NOMO-1 (cell line): ENCODE results near the gene ALDOB.
A peak's percentile ranks its signal among the peaks of the same experiment; 100 is the strongest.

Experiments
- DNase-seq, 2 experiments: peaks; one replicate each; lab custom pipeline; 2025; ENCODE audit not compliant: unreplicated experiment in 2 of 2; lab: John Stamatoyannopoulos, UW

The ALDOB gene

DNA sequence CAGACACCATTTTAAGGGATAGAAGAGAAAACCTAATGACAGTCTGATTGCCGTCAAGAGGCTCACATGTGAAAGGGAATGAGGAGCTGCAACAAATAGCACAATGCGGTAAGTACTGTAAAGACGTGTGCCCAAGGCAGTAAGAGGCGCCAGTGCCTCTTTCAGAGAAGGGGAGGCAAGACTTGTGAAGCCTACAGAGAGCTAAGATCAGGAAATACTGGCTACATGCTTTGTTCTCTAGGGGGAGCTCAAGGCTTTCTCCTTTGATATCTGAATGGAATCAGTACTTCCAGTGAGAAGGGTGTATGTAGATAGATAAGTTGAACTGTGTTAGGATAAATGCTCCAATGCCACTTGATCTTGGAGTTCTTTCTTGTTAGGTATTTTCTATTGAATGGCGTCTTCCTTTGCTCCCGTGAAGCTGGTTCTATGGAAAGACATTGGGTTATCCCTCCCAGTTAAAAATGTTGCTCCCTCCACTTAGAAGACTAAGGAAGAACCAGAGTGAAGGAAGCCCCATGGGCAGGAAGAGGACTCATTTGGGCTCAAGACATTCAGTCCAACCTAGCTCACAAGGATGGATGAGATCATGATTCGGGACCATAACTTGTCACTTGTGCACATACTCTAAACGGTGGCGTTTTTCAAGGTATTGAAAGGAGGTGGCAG, 23.5 kb upstream of the ALDOB start:
- peak; percentile 40 to 56 for DNase-seq

DNA sequence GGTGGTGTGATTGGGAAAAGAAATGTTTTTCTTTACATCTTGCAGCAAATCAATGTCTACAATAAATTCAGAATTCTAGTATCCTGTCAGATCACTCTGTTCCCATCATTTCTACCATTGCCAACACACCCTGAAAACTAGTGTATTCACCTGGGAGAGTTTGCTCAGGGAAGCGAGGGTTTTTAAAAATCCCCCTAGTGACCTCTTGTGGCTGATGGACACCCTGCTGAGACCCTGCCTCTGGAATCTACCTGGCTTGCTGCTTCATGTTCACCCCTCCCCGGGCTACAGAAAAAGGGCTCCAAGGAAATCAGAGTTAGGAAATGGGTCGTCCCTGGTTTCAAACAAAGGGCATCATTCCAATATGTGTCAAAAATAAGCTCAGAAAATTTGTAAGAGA, 21.4 kb upstream of the ALDOB start:
- no peak for DNase-seq

DNA sequence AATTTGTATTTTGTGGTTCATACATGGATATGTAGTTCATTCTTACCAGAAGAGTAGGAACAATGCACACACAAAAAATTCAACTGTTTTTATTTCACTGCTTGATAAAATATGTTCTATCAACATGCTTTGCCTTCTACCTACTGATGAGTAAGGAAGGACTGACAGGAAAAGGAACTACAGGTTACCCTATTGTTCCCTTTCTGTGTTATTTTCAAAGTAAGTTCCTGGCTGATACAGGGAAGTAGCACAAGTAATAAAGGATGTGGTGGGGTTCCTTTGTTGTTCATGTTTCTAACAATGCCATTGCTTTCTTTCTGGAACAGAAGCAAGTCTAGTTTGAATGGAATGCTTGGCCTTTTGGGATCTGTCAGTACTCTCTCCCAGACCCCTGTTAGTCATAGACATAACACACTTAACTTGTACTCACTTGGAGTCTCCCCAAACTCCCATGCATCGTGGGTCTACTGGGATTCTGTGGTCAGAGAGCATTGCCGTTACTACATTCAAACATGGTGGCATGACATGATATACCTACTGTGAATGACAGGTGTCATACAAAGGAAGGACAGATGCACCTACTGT, 20.2 kb upstream of the ALDOB start:
- peak in 1 of 2 experiments; percentile 4 for DNase-seq

DNA sequence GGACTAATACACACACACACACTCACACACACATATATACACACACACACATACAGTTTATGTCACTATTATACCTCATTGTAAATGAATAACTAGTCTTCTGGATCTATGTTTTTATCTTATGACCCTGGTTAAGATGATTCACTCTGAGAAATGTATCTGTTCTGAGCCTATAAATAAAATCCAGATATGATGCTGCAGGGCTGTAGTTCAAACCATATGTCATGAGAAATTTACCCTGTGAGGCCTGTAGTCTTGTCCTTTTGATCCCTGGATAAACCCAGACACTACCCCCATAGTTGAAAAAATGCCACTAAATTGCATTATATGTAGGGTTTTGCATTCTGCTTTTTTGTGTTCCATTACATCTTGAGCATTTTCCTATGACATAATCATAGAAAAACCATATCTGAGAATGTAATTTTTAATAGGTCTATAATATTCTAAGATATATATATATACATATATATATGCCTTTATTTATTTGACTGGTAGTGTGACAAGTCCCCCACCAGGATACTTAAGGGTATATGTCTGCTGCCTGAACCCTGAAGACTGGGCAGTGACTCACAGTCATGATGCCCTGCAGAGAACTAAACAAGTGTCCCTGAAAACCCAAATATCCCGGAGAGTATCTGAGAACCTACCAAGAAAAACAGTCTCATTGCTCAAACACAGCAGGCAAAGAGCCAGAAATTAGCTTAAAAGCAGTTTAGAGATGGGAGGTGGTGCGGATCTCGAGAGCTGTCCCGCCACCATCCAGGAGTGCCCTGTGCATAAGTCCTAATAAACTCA, 18.4 kb upstream of the ALDOB start:
- no peak for DNase-seq

DNA sequence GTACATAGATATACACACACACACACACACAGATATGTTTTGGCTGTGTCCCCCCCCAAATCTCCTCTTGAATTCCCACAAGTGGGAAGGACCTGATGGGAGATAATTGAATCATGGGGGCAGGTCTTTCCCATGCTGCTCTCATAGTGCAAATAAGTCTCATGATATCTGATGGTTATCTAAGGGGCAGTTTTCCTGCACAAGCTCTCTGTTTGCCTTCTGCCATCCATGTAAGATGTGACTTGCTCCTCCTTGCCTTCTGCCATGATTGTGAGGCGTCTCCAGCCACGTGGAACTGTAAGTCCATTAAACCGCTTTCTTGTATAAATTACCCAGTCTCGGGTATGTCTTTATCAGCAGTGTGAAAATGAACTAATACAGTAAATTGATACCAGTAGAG, 15.9 kb upstream of the ALDOB start:
- DNase-seq: no peak

DNA sequence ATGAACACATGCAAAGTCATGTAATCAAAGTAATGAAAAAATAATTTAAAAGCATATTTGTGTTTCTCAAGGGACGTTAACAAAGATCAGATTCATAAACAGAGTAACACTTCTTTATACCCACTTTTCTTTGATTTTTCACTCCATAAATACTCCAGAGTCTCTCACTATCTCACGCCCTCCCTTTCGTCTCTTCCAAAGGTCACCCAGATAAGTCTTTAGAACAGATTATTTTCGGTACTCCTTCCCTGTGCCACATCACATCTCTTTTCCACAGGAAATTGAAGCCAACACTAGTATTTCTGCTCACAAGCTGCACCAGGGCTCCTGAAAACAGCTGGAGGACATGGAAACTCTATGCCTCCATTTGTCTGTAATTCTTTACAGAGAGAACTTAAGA, 15.4 kb upstream of the ALDOB start:
- no peak for DNase-seq

DNA sequence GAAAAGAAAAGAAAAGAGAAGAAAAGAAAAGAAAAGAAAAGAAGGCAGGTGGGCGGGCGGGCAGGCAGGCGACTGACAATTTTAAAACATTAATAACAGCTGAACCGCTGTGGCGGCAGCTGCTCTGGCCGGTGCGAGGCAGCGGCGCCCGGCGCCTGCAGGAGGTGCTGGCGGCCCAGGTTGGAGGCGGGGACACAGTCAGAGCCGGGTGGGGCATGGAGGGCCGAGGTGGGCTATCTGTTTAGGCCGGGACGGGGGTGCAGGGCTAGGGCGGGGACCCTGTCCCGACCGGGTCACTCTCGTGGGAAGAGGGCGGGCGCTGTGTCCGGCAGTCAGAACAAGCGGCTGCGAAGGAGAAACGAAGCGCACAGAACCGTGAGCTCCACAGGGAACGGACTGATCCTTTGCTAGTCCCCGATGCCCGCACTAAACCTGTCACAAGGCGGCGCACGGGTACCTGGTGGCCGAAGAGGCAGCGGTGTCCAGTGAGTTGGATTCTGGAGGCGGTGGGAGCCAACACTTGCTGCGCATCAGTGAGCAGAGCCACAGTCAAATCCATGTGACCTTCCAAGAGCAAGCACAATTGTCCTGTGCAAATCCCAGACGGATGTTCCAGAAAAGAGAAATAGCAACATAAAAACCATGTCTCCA, 13.6 kb upstream of the ALDOB start:
- peak; percentile 68 to 75 for DNase-seq

DNA sequence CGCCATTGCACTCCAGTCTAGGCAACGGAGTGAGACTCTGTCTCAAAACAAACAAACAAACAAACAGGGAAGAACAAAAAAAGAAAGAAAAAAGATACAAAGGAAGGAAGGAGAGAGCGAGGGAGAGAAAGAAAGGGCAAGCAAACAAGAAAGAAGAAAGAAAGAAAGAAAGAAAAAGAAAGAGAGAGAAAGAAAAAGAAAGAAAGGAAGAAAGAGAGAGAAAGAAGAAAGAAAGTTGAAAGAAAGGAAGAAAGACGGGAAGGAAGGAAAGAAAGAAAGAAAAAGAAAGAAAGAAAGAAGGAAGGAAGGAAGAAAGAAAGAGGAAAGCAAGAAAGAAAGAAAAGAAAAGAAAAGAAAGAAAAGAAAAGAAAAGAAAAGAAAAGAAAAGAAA, 13.1 kb upstream of the ALDOB start:
- no peak for DNase-seq

DNA sequence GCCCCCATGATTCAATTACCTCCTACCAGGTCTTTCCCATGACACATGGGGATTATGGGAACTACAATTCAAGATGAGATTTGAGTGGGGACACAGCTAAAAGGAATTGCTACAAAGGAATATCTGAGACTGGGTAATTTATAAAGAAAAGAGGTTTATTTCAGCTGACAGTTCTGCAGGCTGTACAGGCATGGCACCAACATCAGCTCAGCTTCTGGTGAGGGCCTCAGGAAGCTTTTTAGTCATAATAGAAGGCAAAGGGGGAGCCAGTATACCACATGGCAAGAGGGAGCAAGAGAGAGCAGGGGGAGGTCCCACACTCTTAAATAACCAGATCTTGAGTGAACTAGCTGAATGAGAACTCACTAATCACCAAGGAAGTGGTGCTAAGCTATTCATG, 11.2 kb upstream of the ALDOB start:
- DNase-seq: no peak

DNA sequence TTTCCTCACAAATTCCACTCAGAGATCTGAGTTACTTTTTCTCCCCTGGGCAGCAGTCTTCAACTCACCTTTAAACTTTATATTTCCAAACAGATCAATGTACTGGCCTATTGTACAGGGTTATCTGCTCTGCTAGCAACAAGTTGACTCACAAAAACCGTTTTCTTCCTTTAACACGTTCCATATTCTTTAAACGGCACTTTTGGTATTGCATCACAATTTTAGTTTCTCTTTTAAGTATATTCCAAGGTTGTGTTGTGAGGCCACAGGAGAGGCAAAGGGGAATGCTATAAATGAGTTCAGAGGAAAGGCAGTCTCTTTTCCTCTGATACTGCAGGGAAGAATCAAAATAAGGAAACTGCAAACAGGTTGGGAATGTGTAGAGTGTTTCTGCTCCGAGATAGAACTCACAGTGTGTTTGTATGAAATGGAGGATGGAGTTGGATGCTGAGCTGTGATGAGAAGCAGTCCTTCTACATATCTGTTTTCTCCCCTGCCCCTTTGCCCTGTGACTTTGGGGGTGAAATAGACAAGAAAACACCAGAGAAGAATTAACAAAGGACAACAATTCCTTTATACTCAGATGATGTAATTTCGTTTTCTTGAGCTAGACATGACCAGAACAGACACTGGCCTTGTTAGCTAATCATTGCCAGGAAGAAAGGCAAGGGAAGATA, 9.9 kb upstream of the ALDOB start:
- DNase-seq: peak; percentile 2 to 35

DNA sequence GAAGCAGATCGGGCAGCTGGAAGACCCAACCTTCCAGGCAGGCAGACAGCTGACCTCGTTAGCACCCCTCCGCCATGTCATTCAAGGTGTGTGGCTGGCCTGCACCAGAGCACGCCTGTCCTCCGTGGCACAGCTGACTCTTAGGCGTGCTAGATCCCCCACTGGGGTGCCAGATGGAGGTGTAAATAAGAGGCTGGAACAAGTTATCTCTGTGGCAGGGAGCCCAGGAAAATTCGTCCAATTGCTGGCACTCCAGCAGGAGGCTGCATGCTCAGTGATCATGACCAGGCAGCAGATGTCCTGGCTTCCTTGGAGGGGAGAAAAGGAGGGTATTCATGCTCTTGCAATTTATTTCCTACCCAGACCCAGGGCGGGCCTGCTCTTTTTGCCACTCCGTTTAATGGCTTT, 7.8 kb upstream of the ALDOB start:
- no peak for DNase-seq

DNA sequence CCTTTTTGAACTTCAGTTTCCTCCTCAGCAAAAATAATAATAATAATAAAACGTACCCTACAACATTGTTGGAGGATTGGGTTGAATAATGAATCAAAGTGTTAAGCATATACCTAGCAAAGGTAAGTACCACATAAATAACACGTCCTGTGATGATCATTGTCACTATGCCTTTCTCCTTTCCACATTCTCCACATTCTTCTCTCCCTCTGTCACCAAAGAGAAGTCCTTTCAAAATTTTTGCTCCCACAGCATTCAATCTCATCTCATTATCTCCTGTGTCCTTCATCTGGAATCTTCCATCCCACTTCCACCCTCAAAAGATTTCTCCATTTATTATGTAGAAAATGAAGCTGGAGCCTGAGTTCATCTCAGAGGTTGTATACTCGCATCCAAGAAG, 7.2 kb upstream of the ALDOB start:
- DNase-seq: no peak

DNA sequence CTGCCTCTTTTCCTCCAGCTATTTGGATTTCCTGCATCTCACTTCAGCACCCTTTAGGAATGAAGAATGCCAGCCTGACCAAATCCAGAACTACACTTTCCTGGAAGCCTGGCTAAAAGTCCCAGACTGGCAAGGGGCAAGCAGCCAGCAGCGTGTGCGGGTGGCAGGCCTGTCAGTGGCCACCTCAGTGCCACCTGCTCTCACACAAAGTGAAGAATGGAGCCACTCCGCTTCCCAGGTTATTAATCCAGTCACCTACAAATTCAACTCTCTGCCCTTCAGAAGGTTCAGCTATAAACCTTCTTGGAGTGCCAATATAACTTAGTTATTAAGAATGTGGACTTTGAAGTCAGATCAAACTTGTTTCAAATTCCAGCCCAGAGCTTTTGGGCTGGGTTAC, 6.7 kb upstream of the ALDOB start:
- no peak for DNase-seq

DNA sequence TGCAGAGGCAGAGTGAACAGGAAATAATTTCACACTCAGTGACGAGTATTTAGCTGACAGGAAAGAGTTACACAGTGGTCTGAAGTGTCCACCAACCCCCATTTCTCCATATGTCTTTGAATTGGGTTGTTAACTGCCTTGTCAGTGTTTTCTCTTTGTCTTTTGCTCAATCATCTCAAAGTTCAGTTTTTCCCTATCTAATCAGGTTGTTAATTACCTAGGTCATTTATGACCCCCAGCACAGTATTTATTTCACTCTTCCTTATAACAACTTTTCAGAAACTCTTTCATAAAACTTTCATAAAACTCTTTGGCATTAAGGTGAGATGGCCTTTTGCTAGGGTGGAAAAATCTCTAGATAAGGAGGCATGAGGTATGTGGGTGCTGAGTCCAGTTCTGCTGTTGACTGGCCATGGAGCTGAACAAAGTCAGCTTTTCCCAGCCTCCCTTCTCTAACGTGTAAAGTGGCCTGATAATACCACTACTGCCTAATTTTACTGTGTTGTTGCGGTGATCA, 5.2 kb upstream of the ALDOB start:
- DNase-seq: no peak

DNA sequence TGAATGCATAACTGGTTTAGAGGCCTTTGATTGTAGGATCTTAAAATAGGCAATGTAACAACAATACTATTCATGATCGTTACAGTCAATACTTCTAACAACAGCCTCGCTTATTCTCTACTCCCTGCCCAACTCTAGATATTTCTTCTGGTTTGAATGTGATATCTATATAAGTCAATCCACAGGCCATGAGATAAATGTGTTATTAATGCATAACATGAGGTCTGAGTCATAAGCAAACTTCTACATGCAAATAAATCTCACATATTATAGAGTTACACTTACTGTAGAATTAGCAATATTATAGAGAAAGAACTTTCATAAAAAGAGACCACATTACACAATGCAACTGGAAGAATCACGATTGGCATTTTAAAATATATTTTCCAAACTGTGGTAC, 2.9 kb upstream of the ALDOB start:
- DNase-seq: no peak

DNA sequence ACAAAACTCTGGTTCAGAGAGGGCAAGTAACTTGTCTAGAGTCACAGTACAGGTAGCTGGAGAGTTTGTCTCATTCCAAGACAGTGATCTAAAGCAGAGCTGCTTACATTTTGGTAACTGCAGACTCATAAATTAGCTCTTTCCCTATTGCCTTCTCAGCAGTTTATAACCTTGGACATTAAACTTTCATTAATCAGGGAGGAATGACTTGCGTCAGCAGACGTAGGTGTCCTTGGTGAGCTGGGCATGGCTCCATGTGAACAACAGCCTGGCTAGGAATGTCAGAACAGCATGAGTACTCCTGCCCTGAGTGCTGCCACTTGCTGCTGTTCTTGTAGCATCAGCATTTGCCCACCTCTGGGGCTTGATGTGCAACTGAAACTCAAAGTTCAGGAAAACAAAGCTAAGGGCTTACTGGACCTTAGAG, 2.2 kb upstream of the ALDOB start:
- DNase-seq: no peak

DNA sequence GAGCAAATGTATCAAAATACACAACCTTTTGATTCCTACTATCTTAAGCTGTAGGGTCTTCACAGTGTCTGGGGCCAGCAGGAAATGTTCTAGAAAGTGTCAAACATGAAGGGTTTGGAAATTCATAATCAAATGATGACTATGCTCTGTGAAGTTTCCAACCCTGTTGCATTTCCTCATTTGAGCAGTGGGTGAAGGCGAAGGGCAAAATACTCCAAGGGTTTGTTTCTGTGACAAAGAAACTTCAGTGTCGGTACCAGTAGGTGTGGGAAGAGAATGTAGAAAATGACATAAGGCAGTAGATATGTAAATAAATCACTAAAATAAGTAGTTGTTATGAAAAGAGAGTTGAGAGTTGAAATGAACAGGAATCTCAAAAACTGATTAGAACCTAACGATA, 576 bp downstream of the ALDOB start:
- no peak for DNase-seq

DNA sequence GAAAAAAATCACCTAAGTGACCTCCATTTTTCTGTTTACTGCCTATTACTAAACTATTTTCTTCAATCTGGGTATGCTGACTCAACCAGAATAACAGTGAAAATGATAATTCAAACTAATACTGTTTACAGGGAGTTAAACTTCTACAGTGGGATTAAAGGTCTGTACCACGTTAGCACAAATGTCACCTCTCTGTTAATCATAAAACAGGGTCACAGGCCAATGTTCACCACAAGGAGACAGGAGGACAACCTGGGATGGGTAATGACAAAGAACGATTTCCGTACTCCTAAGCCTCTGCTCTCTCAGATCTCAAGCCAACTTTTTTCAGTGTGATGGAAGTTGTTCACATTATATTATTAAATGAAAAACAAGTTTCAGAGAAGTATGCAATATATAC, 2.3 kb downstream of the ALDOB start:
- DNase-seq: no peak

DNA sequence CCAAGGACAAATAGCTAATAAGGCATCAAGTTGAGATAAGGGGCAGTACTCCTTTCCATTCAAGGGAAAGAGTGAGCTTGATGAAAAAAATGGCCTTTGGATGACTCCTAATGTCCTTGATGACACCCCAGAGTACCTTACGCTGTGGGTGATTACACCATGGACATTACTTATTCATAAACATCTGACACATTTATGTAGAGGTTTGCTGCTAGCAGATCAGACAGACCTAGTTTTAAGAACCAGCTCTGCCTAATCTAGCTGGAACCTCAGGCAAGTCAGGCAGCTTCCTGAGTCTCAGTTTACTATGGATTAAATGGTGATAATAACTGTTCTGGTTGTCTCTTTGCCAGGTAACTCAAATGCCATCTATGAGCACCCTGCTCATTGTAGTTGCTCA, 2.8 kb downstream of the ALDOB start:
- no peak for DNase-seq

DNA sequence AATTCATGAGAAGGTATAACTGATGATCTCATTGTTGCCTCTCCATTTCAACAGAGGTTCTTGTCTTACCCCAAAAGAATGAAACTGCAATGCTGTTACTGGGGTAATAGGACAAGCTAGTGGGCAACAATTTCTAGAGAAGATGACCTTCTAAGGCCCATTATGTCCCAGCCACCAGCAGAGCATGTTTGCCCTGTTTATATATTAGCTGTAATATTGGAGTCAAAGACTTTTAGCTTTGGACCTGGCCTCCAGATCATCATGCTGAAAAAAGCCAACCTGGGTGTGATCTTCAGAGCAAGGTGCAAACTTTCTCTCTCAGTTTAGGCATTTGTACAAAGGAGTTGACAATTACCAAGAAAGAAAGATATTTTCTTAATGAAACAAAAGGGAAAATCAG, 3.4 kb downstream of the ALDOB start:
- no peak for DNase-seq

DNA sequence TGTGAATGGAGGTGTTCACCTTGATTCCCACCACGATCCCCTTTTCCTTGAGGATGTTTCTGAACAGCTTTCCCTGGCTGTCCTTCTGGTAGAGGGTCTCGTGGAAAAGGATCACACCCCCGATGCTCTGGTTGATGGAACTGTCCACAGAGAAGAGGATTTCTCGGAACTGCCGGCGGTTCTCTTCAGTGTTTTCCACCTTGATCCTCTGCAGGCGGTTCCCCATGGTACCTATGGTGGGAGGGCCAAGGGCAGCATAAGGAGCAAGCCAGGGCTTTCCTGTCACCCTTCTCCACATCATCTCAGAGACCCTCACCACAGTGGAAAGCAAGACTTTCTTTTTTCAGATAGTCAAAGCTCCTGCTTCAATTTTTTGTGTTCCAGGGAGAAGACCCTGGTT, 5.8 kb downstream of the ALDOB start:
- DNase-seq: no peak
